SK-N-MC (cell line): ENCODE measurements around the gene PTPA.
"Not testable (repeated sequence)": the region's sequence is repeated elsewhere in the genome, so short reads cannot be mapped to it uniquely, and the experiment has no call there.

ENCODE experiments used
- DNase-seq: peaks from one replicate; pipeline ENCODE4 v3.0.0-alpha.2; 2011; ENCODE audit warnings: low read depth, low spot score
- H3K27ac ChIP-seq: fragments of 200-600 bp; sonication (generic); 2 replicates; pipeline ENCODE4 v1.5.1; 2016; ENCODE audit warnings: mixed run types
- H3K36me3 ChIP-seq: fragments of 200-600 bp; sonication (generic); 2 replicates; pipeline ENCODE4 v1.6.1; 2017; ENCODE audit warnings: antibody characterized with exemption, low read length, mixed read lengths; ENCODE audit not compliant: insufficient read depth
- H3K4me3 ChIP-seq: fragments of 200-600 bp; sonication (generic); 2 replicates; pipeline ENCODE4 v1.5.1; 2016
- H3K9ac ChIP-seq: fragments of 200-600 bp; sonication (generic); 2 replicates; pipeline ENCODE4 v1.8.0; 2017; ENCODE audit warnings: mixed run types, mixed read lengths; ENCODE audit not compliant: insufficient read length
- H3K9me3 ChIP-seq: fragments of 200-600 bp; sonication (generic); 2 replicates; pipeline ENCODE4 v1.6.1; 2017; ENCODE audit warnings: low read depth, mild to moderate bottlenecking, antibody characterized with exemption, low read length, moderate library complexity, mixed read lengths
- EZH2 ChIP-seq: fragments of 200-600 bp; sonication (generic); IDR thresholded peaks from one replicate; pipeline ENCODE4 v1.6.1; 2017; ENCODE audit warnings: antibody characterized with exemption
- FOXP2 ChIP-seq: optimal IDR thresholded peaks from 2 replicates; pipeline ENCODE3; 2011; ENCODE audit warnings: mild to moderate bottlenecking, moderate library complexity; ENCODE audit not compliant: insufficient read depth; ENCODE audit errors: extremely low read length, control extremely low read depth
- POLR2AphosphoS5 ChIP-seq: IDR thresholded peaks from 2 replicates; pipeline ENCODE4 v1.6.1; 2012; ENCODE audit warnings: mild to moderate bottlenecking, low read depth, low read length, borderline replicate concordance

The PTPA gene

GRCh38 chr9:129124506-129125069 lies 13.4 kb downstream of the PTPA start:
- H3K36me3 ChIP-seq, result peaks cover 25% of the 10 kb centered on the region
- no peak for TF ChIP-seq POLR2AphosphoS5
- no peak for TF ChIP-seq EZH2
- TF ChIP-seq FOXP2, result no peak
- H3K27ac ChIP-seq, result no peak overlapping the region
- H3K9me3 ChIP-seq, result no peaks in the 10 kb centered on the region
- DNase-seq, result no peak
- H3K9ac ChIP-seq, result no peak overlapping the region
- H3K4me3 ChIP-seq, result no peak overlapping the region

- H3K9me3 ChIP-seq, result no peaks in the 10 kb centered on the region
- no peak overlapping the region for H3K9ac ChIP-seq
- TF ChIP-seq FOXP2 (no peak), POLR2AphosphoS5 (no peak), EZH2 (no peak)
- H3K36me3 ChIP-seq, result peaks cover 28% of the 10 kb centered on the region
- no peak overlapping the region for H3K27ac ChIP-seq
- no peak overlapping the region for H3K4me3 ChIP-seq
- no peak for DNase-seq
These were observed 14.3 kb downstream of the PTPA start for GRCh38 chr9:129125478-129125877.

- Histone ChIP-seq H3K27ac (peak overlapping the region; percentile 75), H3K9me3 (no peaks in the 10 kb centered on the region), H3K36me3 (peaks cover 24% of the 10 kb centered on the region), H3K9ac (peak overlapping the region; percentile 14), H3K4me3 (no peak overlapping the region)
- TF ChIP-seq EZH2 (no peak), POLR2AphosphoS5 (no peak), FOXP2 (no peak)
- DNase-seq, result no peak
These were observed 15.8 kb downstream of the PTPA start for GRCh38 chr9:129126749-129127618.

- Histone ChIP-seq H3K9me3 (no peaks in the 10 kb centered on the region), H3K36me3 (peaks cover 18% of the 10 kb centered on the region), H3K27ac (no peak overlapping the region), H3K9ac (no peak overlapping the region), H3K4me3 (no peak overlapping the region)
- TF ChIP-seq EZH2 (no peak), POLR2AphosphoS5 (no peak), FOXP2 (no peak)
- DNase-seq, result no peak
These were observed 17.5 kb downstream of the PTPA start for GRCh38 chr9:129128689-129129088.

DNA sequence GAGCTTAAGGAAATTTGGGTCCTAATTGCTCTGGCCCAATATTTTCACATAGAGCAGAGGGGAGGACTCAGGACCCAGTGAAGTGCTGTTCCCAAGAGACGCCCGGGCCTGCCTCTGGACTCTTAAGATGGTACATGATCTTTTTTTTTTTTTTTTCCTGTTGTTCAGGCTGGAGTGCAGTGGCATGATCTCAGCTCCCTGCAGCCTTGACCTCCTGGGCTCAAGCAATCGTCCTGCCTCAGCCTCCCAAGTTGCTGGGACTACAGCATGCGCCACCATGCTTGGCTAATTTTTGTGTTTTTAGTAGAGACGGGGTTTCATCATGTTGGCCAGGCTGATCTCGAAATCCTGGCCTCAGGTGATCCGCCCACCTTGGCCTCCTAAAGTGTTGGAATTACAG lies 19.1 kb downstream of the PTPA start:
- H3K9ac ChIP-seq, H3K4me3 ChIP-seq, H3K9me3 ChIP-seq, DNase-seq, H3K27ac ChIP-seq: not testable (repeated sequence)
- peaks cover 13% of the 10 kb centered on the region for H3K36me3 ChIP-seq

- peaks cover 10% of the 10 kb centered on the region for H3K36me3 ChIP-seq
- DNase-seq, result no peak
- H3K9me3 ChIP-seq, result no peaks in the 10 kb centered on the region
- H3K27ac ChIP-seq, result no peak overlapping the region
- TF ChIP-seq FOXP2 (no peak), EZH2 (no peak), POLR2AphosphoS5 (no peak)
- no peak overlapping the region for H3K4me3 ChIP-seq
- no peak overlapping the region for H3K9ac ChIP-seq
These were observed 19.6 kb downstream of the PTPA start for GRCh38 chr9:129130791-129131190.

GRCh38 chr9:129131300-129132145 lies 20.3 kb downstream of the PTPA start:
- no peak for DNase-seq
- H3K4me3 ChIP-seq, result no peak overlapping the region
- no peak overlapping the region for H3K27ac ChIP-seq
- H3K9ac ChIP-seq, result no peak overlapping the region
- TF ChIP-seq POLR2AphosphoS5 (no peak), EZH2 (no peak), FOXP2 (no peak)
- peaks cover 13% of the 10 kb centered on the region for H3K36me3 ChIP-seq
- H3K9me3 ChIP-seq, result no peaks in the 10 kb centered on the region

- peaks cover 22% of the 10 kb centered on the region for H3K36me3 ChIP-seq
These were observed 21.9 kb downstream of the PTPA start for GRCh38 chr9:129133082-129133481.

More at GRCh38 chr9:129133082-129133481, 21.9 kb downstream of the PTPA start:
- DNase-seq, result no peak
- Histone ChIP-seq H3K27ac (no peak overlapping the region), H3K9ac (peak overlapping the region; percentile 11), H3K4me3 (no peak overlapping the region), H3K9me3 (no peaks in the 10 kb centered on the region)
- TF ChIP-seq EZH2 (no peak), POLR2AphosphoS5 (no peak), FOXP2 (no peak)
